ENCODE measurements around the gene IFRD1.

DNA sequence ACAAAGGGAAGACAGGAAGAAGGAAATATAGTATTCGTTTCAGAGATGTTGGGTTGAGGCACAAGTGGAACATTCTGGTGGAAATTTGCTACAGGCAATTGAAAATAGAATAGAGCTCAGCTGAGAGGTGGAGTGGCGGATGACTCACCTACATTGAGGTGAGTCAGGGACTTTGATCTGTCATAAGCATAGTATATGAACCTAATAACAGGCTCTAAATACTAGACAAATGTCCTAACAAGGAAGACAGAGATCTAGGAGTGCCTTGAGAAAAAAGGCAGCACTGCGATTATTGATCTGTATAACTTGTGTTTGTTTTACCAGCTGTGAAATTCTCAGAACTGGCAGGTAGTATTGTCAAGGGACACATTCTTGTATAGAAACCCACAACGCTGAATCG is 907 bp upstream of the IFRD1 start:
- TF ChIP-seq YY1 (IDR thresholded peaks at IDR 0.05; ENCODE audit: low read depth) (no peak), TAF1 (IDR thresholded peaks at IDR 0.05; ENCODE audit: low read depth) (no peak), CEBPB (IDR thresholded peaks at IDR 0.05) (no peak)
- TF ChIP-seq, protein P1, sequence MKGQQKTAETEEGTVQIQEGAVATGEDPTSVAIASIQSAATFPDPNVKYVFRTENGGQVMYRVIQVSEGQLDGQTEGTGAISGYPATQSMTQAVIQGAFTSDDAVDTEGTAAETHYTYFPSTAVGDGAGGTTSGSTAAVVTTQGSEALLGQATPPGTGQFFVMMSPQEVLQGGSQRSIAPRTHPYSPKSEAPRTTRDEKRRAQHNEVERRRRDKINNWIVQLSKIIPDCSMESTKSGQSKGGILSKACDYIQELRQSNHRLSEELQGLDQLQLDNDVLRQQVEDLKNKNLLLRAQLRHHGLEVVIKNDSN (IDR thresholded peaks at IDR 0.05), result no peak
